Measurements from ENCODE around the gene ORM1.

- no peak for TF ChIP-seq GATA2 (IDR thresholded peaks at IDR 0.05; ENCODE audit: low read depth, low read length)
- no peak for TF ChIP-seq GATA3 (IDR thresholded peaks at IDR 0.05; ENCODE audit: low read depth, low read length)
These were observed 4.5 kb upstream of the ORM1 start for GRCh38 chr9:114318416-114318815.

Data from SH-SY5Y (cell line).